ENCODE measurements around the gene ANKFN1.

Gene ANKFN1

GRCh38 chr17:56548661-56549060 is 395.4 kb downstream of the ANKFN1 start:
- TF ChIP-seq, protein P1, sequence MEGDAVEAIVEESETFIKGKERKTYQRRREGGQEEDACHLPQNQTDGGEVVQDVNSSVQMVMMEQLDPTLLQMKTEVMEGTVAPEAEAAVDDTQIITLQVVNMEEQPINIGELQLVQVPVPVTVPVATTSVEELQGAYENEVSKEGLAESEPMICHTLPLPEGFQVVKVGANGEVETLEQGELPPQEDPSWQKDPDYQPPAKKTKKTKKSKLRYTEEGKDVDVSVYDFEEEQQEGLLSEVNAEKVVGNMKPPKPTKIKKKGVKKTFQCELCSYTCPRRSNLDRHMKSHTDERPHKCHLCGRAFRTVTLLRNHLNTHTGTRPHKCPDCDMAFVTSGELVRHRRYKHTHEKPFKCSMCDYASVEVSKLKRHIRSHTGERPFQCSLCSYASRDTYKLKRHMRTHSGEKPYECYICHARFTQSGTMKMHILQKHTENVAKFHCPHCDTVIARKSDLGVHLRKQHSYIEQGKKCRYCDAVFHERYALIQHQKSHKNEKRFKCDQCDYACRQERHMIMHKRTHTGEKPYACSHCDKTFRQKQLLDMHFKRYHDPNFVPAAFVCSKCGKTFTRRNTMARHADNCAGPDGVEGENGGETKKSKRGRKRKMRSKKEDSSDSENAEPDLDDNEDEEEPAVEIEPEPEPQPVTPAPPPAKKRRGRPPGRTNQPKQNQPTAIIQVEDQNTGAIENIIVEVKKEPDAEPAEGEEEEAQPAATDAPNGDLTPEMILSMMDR (IDR thresholded peaks at IDR 0.05; ENCODE audit: low read depth, low read length), result no peak
- no peak overlapping the region for H3K4me3 ChIP-seq (ENCODE audit: low read depth, low read length)

- TF ChIP-seq, protein P1 (IDR thresholded peaks at IDR 0.05; ENCODE audit: low read depth, low read length), result no peak
- no peak overlapping the region for H3K4me3 ChIP-seq (ENCODE audit: low read depth, low read length)
Observed at GRCh38 chr17:56549501-56549900, 396.2 kb downstream of the ANKFN1 start.

- TF ChIP-seq, protein P1 (IDR thresholded peaks at IDR 0.05; ENCODE audit: low read depth, low read length), result no peak
- no peak overlapping the region for H3K4me3 ChIP-seq (ENCODE audit: low read depth, low read length)
Observed at GRCh38 chr17:56557682-56558081, 404.4 kb downstream of the ANKFN1 start.

DNA sequence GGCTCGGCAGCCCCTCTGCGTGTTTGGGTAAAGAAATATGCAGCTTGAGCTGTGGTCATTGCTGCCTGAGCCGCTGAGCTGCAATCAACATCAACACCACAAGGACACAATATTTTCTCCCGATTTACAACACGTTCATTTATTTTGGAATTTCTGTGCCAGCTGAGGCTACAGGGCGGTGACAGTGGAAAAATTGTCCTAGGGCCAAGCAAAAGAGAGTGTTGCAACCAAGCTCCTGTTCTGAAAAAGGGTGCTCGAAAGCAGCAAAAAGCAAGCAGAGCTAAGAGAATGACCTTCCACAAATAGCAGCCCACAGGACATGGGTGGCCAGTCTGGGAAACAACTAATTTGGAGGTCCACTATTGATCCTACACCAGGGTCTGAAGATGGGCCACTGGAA is 404.8 kb downstream of the ANKFN1 start:
- TF ChIP-seq, protein P1 (IDR thresholded peaks at IDR 0.05; ENCODE audit: low read depth, low read length), result no peak

More for the DNA sequence above, 404.8 kb downstream of the ANKFN1 start:
- H3K4me3 ChIP-seq (ENCODE audit: low read depth, low read length), result no peak overlapping the region

All from WI38 (cell line).